ENCODE results near the gene LYAR.

GRCh38 chr4:4330794-4331193 is 40.8 kb upstream of the LYAR start:
- TF ChIP-seq EP300 (IDR thresholded peaks at IDR 0.05), result no peak
- TF ChIP-seq POLR2A (IDR thresholded peaks at IDR 0.05; ENCODE audit: low read depth), result no peak
- no peak for TF ChIP-seq CTCF (IDR thresholded peaks at IDR 0.05)
- no peak for TF ChIP-seq POLR2AphosphoS5 (IDR thresholded peaks at IDR 0.05)

All from esophagus muscularis mucosa (tissue), 4 donors.